GM21423 (cell line): ENCODE results near the gene PPP1R37.

ENCODE experiments used
- ATAC-seq: cut with Tn5 transposase; IDR thresholded peaks from one replicate; pipeline ENCODE4 v1.9.1; 2021; ENCODE audit warnings: mild to moderate bottlenecking, moderate library complexity; ENCODE audit not compliant: unreplicated experiment

PPP1R37 gene

GRCh38 chr19:45092747-45093678 is at the start of gene PPP1R37:
Gene PPP1R37, plus strand, starts transcription at chr19:45093179. Its CDS starts 147 bp downstream, at chr19:45093326.
- ATAC-seq, result peak; percentile 64

- ATAC-seq, result no peak
Observed at GRCh38 chr19:45045671-45046353, 47.2 kb upstream of the PPP1R37 start.

GRCh38 chr19:45046355-45046754 is 46.6 kb upstream of the PPP1R37 start:
- ATAC-seq, result no peak

GRCh38 chr19:45047188-45047797 is 45.7 kb upstream of the PPP1R37 start:
- peak; percentile 60 for ATAC-seq

GRCh38 chr19:45049073-45049736 is 43.8 kb upstream of the PPP1R37 start:
- no peak for ATAC-seq

- no peak for ATAC-seq
Observed at GRCh38 chr19:45050036-45050435, 42.9 kb upstream of the PPP1R37 start.

GRCh38 chr19:45051929-45052579 is 40.9 kb upstream of the PPP1R37 start:
- ATAC-seq, result no peak

- no peak for ATAC-seq
Observed at GRCh38 chr19:45056831-45057230, 36.1 kb upstream of the PPP1R37 start.

GRCh38 chr19:45057444-45057843 is 35.5 kb upstream of the PPP1R37 start:
- ATAC-seq, result no peak

- no peak for ATAC-seq
Observed at GRCh38 chr19:45058622-45059159, 34.3 kb upstream of the PPP1R37 start.

- ATAC-seq, result no peak
Observed at GRCh38 chr19:45059258-45059965, 33.6 kb upstream of the PPP1R37 start.

- ATAC-seq, result no peak
Observed at GRCh38 chr19:45061965-45062364, 31.0 kb upstream of the PPP1R37 start.

GRCh38 chr19:45063851-45064801 is 28.9 kb upstream of the PPP1R37 start:
- no peak for ATAC-seq

GRCh38 chr19:45066921-45067661 is 25.9 kb upstream of the PPP1R37 start:
- ATAC-seq, result no peak

- ATAC-seq, result no peak
Observed at GRCh38 chr19:45068041-45068440, 24.9 kb upstream of the PPP1R37 start.

- no peak for ATAC-seq
Observed at GRCh38 chr19:45069056-45069455, 23.9 kb upstream of the PPP1R37 start.

- ATAC-seq, result no peak
Observed at GRCh38 chr19:45070214-45070613, 22.8 kb upstream of the PPP1R37 start.
